Stimulated activated CD4-positive, alpha-beta T cell treated with anti-CD3 and anti-CD28 coated beads, Interleukin-2, amount 100 ng/mL, for 48 hours (primary cell): Measurements from ENCODE around the gene CWH43.
A peak's percentile ranks its signal among the peaks of the same experiment; 100 is the strongest.
"Not testable (repeated sequence)": the region's sequence is repeated elsewhere in the genome, so short reads cannot be mapped to it uniquely, and the experiment has no call there.

Experiments
- DNase-seq, 2 donors: peaks; one replicate each; pipeline ENCODE4 v3.0.0-alpha.2; 2020

CWH43 gene

GRCh38 chr4:48979914-48980579 is 6.0 kb upstream of the CWH43 start:
- DNase-seq = no peak

- not testable (repeated sequence) for DNase-seq
Measured at GRCh38 chr4:48984005-48984404, 2.1 kb upstream of the CWH43 start.

- no peak for DNase-seq
Measured at GRCh38 chr4:48985602-48985975, 486 bp upstream of the CWH43 start.

- no peak for DNase-seq
Measured at GRCh38 chr4:48986654-48987164, 634 bp downstream of the CWH43 start.

- no peak for DNase-seq
Measured at GRCh38 chr4:48989461-48990203, 3.6 kb downstream of the CWH43 start.

GRCh38 chr4:48991357-48991756 is 5.3 kb downstream of the CWH43 start:
- no peak for DNase-seq

- DNase-seq = no peak
Measured at GRCh38 chr4:48997962-48998361, 11.9 kb downstream of the CWH43 start.

GRCh38 chr4:48998440-48998839 is 12.4 kb downstream of the CWH43 start:
- DNase-seq = no peak

- DNase-seq = no peak
Measured at GRCh38 chr4:49000806-49001205, 14.7 kb downstream of the CWH43 start.

GRCh38 chr4:49002931-49003330 is 16.9 kb downstream of the CWH43 start:
- DNase-seq = no peak

- no peak for DNase-seq
Measured at GRCh38 chr4:49018718-49019295, 32.7 kb downstream of the CWH43 start.

- DNase-seq = peak; percentile 3 to 10
Measured at GRCh38 chr4:49032440-49033161, 46.5 kb downstream of the CWH43 start.

GRCh38 chr4:49036528-49036927 is 50.5 kb downstream of the CWH43 start:
- no peak for DNase-seq

GRCh38 chr4:49044270-49044669 is 58.2 kb downstream of the CWH43 start:
- no peak for DNase-seq

GRCh38 chr4:49058306-49058705 is 72.2 kb downstream of the CWH43 start:
- DNase-seq = no peak

GRCh38 chr4:49063670-49064069 is 77.6 kb downstream of the CWH43 start:
- DNase-seq = no peak

GRCh38 chr4:49072196-49072595 is 86.1 kb downstream of the CWH43 start:
- DNase-seq = not testable (repeated sequence)

- not testable (repeated sequence) for DNase-seq
Measured at GRCh38 chr4:49091883-49092282, 105.8 kb downstream of the CWH43 start.

- not testable (repeated sequence) for DNase-seq
Measured at GRCh38 chr4:49092608-49093135, 106.6 kb downstream of the CWH43 start.

- not testable (repeated sequence) for DNase-seq
Measured at GRCh38 chr4:49096215-49096614, 110.1 kb downstream of the CWH43 start.

GRCh38 chr4:49096627-49097026 is 110.6 kb downstream of the CWH43 start:
- not testable (repeated sequence) for DNase-seq

GRCh38 chr4:49097071-49097470 is 111.0 kb downstream of the CWH43 start:
- not testable (repeated sequence) for DNase-seq

- DNase-seq = not testable (repeated sequence)
Measured at GRCh38 chr4:49097505-49097904, 111.4 kb downstream of the CWH43 start.
